Omental fat pad (tissue), 4 donors: ENCODE data around the gene FLAD1. TPM values are rescaled to one million over a fixed set of nuclear protein-coding genes. Genes with fewer than 3 reads are reported as not detected.

Source experiments
- ATAC-seq: fragments of 150-250 bp; one replicate; pipeline ENCODE4 v1.9.1; 2016; ENCODE audit warnings: mild to moderate bottlenecking, moderate library complexity; ENCODE audit not compliant: low FRiP score
- DNase-seq: peaks from one replicate; pipeline ENCODE4 v3.0.0-alpha.2; 2019; ENCODE audit warnings: low spot score
- small RNA-seq: library from RNA; depleted of rRNA; stranded (forward); fragments of <200 nt; gene quantifications from one replicate; pipeline ENCODE3, GENCODE V24; 2016
- total RNA-seq, 4 donors: library from RNA; depleted of rRNA; stranded (reverse); fragments of >200 nt; gene quantifications; one replicate each; pipeline ENCODE4 v1.1.0, GENCODE V29; 2016
- TF ChIP-seq, protein P1 (sequence below), 3 donors: fragments of 450-650 bp; IDR thresholded peaks; one replicate each; pipeline ENCODE4 v1.5.1; 2016 to 2017; ENCODE audit warnings: antibody characterized with exemption in 3 of 3, mild to moderate bottlenecking in 3 of 3, moderate library complexity in 2 of 3

Gene FLAD1
- total RNA-seq, 4 donors from 2014 or later: 26.8 to 43.8 (median 30.9) TPM

GRCh38 chr1:155038602-155039307 is 55.6 kb downstream of the FLAD1 start:
- ATAC-seq: peak; percentile 95
- no peak for DNase-seq
- TF ChIP-seq, protein P1, sequence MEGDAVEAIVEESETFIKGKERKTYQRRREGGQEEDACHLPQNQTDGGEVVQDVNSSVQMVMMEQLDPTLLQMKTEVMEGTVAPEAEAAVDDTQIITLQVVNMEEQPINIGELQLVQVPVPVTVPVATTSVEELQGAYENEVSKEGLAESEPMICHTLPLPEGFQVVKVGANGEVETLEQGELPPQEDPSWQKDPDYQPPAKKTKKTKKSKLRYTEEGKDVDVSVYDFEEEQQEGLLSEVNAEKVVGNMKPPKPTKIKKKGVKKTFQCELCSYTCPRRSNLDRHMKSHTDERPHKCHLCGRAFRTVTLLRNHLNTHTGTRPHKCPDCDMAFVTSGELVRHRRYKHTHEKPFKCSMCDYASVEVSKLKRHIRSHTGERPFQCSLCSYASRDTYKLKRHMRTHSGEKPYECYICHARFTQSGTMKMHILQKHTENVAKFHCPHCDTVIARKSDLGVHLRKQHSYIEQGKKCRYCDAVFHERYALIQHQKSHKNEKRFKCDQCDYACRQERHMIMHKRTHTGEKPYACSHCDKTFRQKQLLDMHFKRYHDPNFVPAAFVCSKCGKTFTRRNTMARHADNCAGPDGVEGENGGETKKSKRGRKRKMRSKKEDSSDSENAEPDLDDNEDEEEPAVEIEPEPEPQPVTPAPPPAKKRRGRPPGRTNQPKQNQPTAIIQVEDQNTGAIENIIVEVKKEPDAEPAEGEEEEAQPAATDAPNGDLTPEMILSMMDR (IDR thresholded peaks at IDR 0.05): no peak

GRCh38 chr1:155039308-155039669 is 56.1 kb downstream of the FLAD1 start:
- ATAC-seq (no peak), DNase-seq (no peak)
- TF ChIP-seq, protein P1 (IDR thresholded peaks at IDR 0.05): no peak

DNA sequence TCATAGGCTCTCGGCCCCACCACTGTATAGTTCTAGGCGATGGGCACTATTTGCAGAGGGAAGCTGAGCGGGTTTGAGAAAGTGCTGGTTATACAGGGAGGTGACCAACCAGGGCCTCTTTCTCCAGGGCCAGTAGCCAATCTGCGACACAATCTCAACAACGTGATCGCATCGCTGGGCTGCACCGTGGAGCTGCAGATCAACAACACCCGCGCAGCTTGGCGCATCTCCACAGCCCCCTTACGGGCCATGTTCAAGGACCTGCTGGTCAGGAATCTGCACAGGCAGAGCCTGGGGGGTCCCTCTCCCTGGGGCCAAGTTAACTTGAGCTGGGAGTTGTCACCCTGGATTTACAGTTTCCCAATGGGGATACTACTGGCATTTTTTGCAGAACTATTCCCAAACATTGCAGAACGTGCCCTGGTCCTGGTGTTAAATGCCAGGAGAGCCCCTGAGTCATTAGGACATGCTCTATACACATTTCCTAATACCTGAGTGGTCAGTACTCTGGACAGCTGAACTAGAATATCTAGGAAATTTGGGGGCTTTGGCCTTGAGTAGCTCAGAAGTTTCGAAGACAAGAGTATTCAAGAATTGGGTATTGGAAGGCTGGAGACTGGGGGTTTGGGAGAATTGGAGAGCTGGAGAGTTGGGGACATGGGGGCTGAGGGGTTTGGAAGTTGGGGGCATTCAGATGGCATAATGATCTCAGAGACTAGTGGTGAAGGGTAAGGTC is 57.4 kb downstream of the FLAD1 start:
- DNase-seq: no peak
- ATAC-seq: no peak
- TF ChIP-seq, protein P1 (IDR thresholded peaks at IDR 0.05): no peak

Small RNA genes lying within 50 kb of the gene (small RNA-seq; reads per million reads assigned to genes)
- gene MIR4258: not detected
- gene RF00017: not detected

Other genes starting within 250 kb of the FLAD1 start
- gene KCNN3, start 113.1 kb upstream of the FLAD1 start, total RNA-seq: 1 to 10 TPM in 2 of 4 donors, under 1 TPM in 2; 0.24 to 2.4 (median 0.95) TPM
- gene PMVK, start 46.6 kb upstream of the FLAD1 start, total RNA-seq: 10 to 100 TPM in 2 of 4 donors, 1 to 10 TPM in 2; 7.4 to 16.2 (median 12.1) TPM
- 10 to 100 TPM; 65.0 to 93.7 (median 82.0) TPM for gene PBXIP1, start 27.2 kb upstream of the FLAD1 start, total RNA-seq
- gene PYGO2, start 21.6 kb upstream of the FLAD1 start, total RNA-seq: 10 to 100 TPM; 10.2 to 21.2 (median 15.9) TPM
- 100 to 1,000 TPM; 152 to 265 (median 171) TPM for gene SHC1, start 12.6 kb upstream of the FLAD1 start, total RNA-seq
- 10 to 100 TPM; 34.0 to 72.8 (median 43.2) TPM for gene CKS1B, start 8.7 kb upstream of the FLAD1 start, total RNA-seq
- gene LENEP, start 10.2 kb downstream of the FLAD1 start, total RNA-seq: not detected
- gene ZBTB7B, start 19.5 kb downstream of the FLAD1 start, total RNA-seq: 10 to 100 TPM; 38.6 to 66.4 (median 49.2) TPM
- under 1 TPM in 3 of 4 donors, not detected in 1; 0.36 to 0.79 (median 0.38) TPM for gene DCST2, start 50.4 kb downstream of the FLAD1 start, total RNA-seq
- not detected for gene DCST1, start 50.5 kb downstream of the FLAD1 start, total RNA-seq
- gene ADAM15, start 68.0 kb downstream of the FLAD1 start, total RNA-seq: 100 to 1,000 TPM; 116 to 262 (median 157) TPM
- gene EFNA4, start 80.4 kb downstream of the FLAD1 start, total RNA-seq: 1 to 10 TPM; 1.7 to 5.0 (median 4.4) TPM
- 1 to 10 TPM in 2 of 4 donors, under 1 TPM in 1, not detected in 1; 0.84 to 1.8 (median 1.6) TPM for gene EFNA3, start 95.5 kb downstream of the FLAD1 start, total RNA-seq
- gene EFNA1, start 144.5 kb downstream of the FLAD1 start, total RNA-seq: 10 to 100 TPM; 29.2 to 61.7 (median 56.7) TPM
- gene SLC50A1, start 152.5 kb downstream of the FLAD1 start, total RNA-seq: 10 to 100 TPM; 26.8 to 40.6 (median 27.5) TPM
- 10 to 100 TPM; 32.5 to 70.8 (median 58.5) TPM for gene DPM3, start 157.2 kb downstream of the FLAD1 start, total RNA-seq
- 100 to 1,000 TPM in 2 of 4 donors, 10 to 100 TPM in 2; 77.9 to 171 (median 99.7) TPM for gene KRTCAP2, start 190.0 kb downstream of the FLAD1 start, total RNA-seq
- gene TRIM46, start 190.5 kb downstream of the FLAD1 start, total RNA-seq: 1 to 10 TPM in 3 of 4 donors, under 1 TPM in 1; 0.36 to 1.4 (median 1.1) TPM
- gene THBS3, start 224.6 kb downstream of the FLAD1 start, total RNA-seq: 10 to 100 TPM; 11.3 to 32.2 (median 25.0) TPM
- gene MTX1, start 225.4 kb downstream of the FLAD1 start, total RNA-seq: 10 to 100 TPM; 38.3 to 52.0 (median 40.8) TPM